Duodenal mucosa (tissue), 2 donors: ENCODE results near the gene COL1A1.

Source experiments
- H3K27ac ChIP-seq: one replicate; pipeline ENCODE4 v1.7.0; 2013; ENCODE audit warnings: low read depth, low read length
- H3K27me3 ChIP-seq, 2 donors: one replicate each; pipeline ENCODE4 v1.7.0; 2013; ENCODE audit warnings: low read length in 2 of 2, control low read depth in 1 of 2; ENCODE audit not compliant: insufficient read depth in 2 of 2, control insufficient read depth in 1 of 2
- H3K36me3 ChIP-seq, 2 donors: one replicate each; pipeline ENCODE4 v1.7.0; 2013; ENCODE audit warnings: low read length in 2 of 2, control low read depth in 1 of 2; ENCODE audit not compliant: insufficient read depth in 2 of 2, control insufficient read depth in 1 of 2
- H3K4me1 ChIP-seq, 2 donors: one replicate each; pipeline ENCODE4 v1.7.0; 2013; ENCODE audit warnings: low read length in 2 of 2, control low read depth in 1 of 2; ENCODE audit not compliant: insufficient read depth in 2 of 2, control insufficient read depth in 1 of 2
- H3K4me3 ChIP-seq, 2 donors: one replicate each; pipeline ENCODE4 v1.7.0; 2013; ENCODE audit warnings: low read length in 2 of 2, low read depth in 1 of 2
- H3K9ac ChIP-seq, 2 donors: one replicate each; pipeline ENCODE4 v1.7.0; 2013; ENCODE audit warnings: low read length in 2 of 2, low read depth in 1 of 2
- H3K9me3 ChIP-seq, 2 donors: one replicate each; pipeline ENCODE4 v1.7.0; 2013; ENCODE audit warnings: low read length in 2 of 2, control low read depth in 1 of 2; ENCODE audit not compliant: control insufficient read depth in 1 of 2

COL1A1 gene

GRCh38 chr17:50163843-50164696 lies 37.4 kb downstream of the COL1A1 start:
- Histone ChIP-seq H3K9me3 (no peaks in the 10 kb centered on the region), H3K27me3 (no peaks in the 10 kb centered on the region), H3K9ac (no peak overlapping the region), H3K27ac (no peak overlapping the region), H3K4me1 (peaks cover 9 to 14% of the 10 kb centered on the region in 2 donors), H3K4me3 (no peak overlapping the region), H3K36me3 (no peaks in the 10 kb centered on the region)

- Histone ChIP-seq H3K27ac (no peak overlapping the region), H3K36me3 (no peaks in the 10 kb centered on the region), H3K9ac (no peak overlapping the region), H3K9me3 (no peaks in the 10 kb centered on the region), H3K4me1 (peaks cover 9 to 10% of the 10 kb centered on the region in 2 donors), H3K4me3 (no peak overlapping the region), H3K27me3 (no peaks in the 10 kb centered on the region)
These were observed 38.8 kb downstream of the COL1A1 start for GRCh38 chr17:50162466-50163254.

DNA sequence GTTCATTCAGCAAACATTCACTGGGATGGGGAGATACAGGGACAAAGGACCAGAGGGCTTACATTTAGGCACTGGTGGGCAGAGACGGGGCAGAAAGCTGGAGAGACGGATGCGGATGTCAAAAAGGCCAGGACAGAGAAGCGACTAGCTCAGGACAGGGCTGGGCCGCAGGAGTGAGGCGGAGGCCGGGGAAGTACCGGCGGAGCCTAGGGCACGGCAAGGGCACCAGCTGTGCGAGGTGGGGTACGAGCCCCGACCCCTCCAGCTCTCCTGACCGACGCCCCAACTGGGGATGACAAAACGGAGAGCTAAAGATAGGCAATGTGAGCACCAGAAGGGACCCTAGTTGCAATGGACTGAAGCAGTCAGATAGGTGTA lies 39.5 kb downstream of the COL1A1 start:
- no peaks in the 10 kb centered on the region for H3K9me3 ChIP-seq
- no peaks in the 10 kb centered on the region for H3K27me3 ChIP-seq
- peak overlapping the region in 1 of 2 donors; percentile 65 for H3K9ac ChIP-seq
- peaks cover 9 to 10% of the 10 kb centered on the region in 2 donors for H3K4me1 ChIP-seq
- no peak overlapping the region for H3K27ac ChIP-seq
- peak overlapping the region; percentile 72 to 78 for H3K4me3 ChIP-seq
- H3K36me3 ChIP-seq = no peaks in the 10 kb centered on the region

DNA sequence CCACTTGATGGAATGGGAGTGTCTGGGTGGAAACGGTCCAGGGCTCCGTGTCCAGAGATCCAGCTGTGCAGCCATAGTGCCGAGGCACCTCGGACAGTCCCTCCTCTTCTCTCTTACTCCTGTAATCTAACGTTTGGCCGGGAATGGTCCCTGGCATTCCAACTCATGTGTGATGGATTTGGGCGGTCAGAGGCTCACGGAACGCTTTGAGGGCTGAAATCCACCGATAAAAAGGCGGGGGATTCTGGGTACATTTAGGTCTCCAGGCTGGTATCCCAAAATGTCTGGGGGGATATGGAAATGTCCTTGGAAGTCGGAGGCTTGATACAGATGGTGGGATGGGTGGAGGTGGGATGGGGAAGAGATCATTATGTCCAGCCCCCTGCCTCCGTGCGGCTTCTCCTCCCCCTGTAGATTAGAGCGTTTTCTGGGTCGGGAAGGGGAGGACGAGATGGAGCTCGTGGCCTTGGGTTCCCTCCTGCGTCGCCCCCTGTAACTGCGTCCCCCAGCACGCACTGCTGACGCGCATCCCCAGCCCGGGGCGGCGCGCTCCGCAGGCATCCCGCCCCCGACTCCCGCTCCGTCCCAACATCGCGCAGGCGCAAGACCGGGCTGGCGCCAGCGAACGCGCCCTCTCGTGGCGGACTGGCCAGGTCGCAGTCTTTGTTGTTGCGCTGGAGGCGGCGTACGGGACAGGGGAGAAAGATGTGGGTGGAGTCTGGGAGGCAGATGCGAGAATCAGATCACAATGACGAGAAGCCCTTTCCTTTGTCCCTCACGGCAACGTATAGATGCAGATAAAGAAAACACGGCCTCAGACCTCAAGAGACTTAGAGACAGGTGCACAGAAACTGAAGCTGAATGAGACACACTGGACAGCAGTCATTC lies 40.2 kb downstream of the COL1A1 start:
- H3K9me3 ChIP-seq = no peaks in the 10 kb centered on the region
- H3K27me3 ChIP-seq = no peaks in the 10 kb centered on the region
- H3K36me3 ChIP-seq = no peaks in the 10 kb centered on the region
- H3K27ac ChIP-seq = no peak overlapping the region
- H3K4me1 ChIP-seq = peaks cover 9 to 10% of the 10 kb centered on the region in 2 donors
- peak overlapping the region; percentile 65 to 77 for H3K9ac ChIP-seq
- peak overlapping the region; percentile 72 to 78 for H3K4me3 ChIP-seq

- no peak overlapping the region for H3K27ac ChIP-seq
- H3K4me1 ChIP-seq = peaks cover 20 to 21% of the 10 kb centered on the region in 2 donors
- H3K9ac ChIP-seq = no peak overlapping the region
- H3K36me3 ChIP-seq = no peaks in the 10 kb centered on the region
- no peak overlapping the region for H3K4me3 ChIP-seq
- no peaks in the 10 kb centered on the region for H3K27me3 ChIP-seq
- H3K9me3 ChIP-seq = no peaks in the 10 kb centered on the region
These were observed 43.5 kb downstream of the COL1A1 start for GRCh38 chr17:50157891-50158290.

DNA sequence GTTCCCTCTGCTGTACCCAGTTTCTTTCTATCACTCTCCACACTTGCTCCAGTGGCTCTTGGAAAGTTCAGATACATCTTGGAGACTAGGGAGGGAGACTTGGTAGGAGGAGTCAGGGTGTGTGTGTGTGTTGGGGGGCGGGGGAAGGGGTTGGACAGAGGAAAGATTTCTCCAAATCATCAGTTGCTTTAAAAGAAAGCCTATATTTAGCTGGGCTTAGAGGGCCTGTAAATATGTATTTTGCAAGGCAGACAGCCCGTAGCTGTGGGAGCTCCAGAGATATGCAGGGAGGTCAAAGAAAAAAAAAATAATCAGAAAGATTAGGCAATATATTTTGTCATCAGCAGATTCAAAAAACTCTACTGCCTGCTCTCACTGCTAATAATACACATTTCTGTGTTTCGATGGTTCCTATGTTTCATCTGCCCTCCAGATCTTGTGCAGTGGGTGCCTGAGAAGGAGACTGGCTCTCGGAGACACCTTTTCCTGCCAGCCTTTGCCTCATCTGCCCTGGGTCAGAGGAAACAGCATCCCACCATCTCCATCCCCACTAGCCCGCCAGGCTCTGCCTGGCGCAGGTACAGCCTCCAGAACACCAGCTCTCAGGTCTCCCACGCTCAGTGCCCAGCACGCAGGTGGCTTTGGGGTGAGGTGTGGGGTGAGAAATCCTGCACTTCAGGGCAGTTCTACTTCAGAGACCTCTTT lies 46.2 kb downstream of the COL1A1 start:
- peak overlapping the region in 1 of 2 donors; percentile 26 for H3K9ac ChIP-seq

DNA sequence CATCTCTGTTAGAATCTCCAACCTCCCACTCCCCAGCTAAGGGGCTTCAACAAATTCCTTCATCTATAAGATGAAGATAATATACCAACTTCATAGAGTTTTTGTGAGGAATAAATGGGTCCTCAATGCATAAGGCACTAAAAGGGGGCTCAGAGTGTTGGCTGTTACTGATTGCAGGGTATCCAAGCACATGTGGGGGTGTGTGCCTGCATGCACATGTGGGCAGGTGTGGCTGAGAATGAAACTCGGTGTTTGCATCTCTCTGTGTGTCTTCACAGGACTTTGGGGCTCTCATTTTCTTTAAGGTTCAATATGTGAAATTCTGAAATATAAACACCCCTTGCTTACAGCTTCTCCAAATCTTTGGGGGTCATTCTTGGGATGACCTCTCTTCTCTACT lies 46.8 kb downstream of the COL1A1 start:
- Histone ChIP-seq H3K4me1 (peaks cover 24% of the 10 kb centered on the region in 2 donors), H3K9me3 (no peaks in the 10 kb centered on the region), H3K9ac (no peak overlapping the region), H3K36me3 (no peaks in the 10 kb centered on the region), H3K4me3 (no peak overlapping the region), H3K27me3 (no peaks in the 10 kb centered on the region), H3K27ac (no peak overlapping the region)

More for the DNA sequence above, 46.2 kb downstream of the COL1A1 start:
- Histone ChIP-seq H3K27me3 (no peaks in the 10 kb centered on the region), H3K36me3 (no peaks in the 10 kb centered on the region), H3K27ac (no peak overlapping the region), H3K4me3 (no peak overlapping the region), H3K9me3 (no peaks in the 10 kb centered on the region), H3K4me1 (peaks cover 24% of the 10 kb centered on the region in 2 donors)

DNA sequence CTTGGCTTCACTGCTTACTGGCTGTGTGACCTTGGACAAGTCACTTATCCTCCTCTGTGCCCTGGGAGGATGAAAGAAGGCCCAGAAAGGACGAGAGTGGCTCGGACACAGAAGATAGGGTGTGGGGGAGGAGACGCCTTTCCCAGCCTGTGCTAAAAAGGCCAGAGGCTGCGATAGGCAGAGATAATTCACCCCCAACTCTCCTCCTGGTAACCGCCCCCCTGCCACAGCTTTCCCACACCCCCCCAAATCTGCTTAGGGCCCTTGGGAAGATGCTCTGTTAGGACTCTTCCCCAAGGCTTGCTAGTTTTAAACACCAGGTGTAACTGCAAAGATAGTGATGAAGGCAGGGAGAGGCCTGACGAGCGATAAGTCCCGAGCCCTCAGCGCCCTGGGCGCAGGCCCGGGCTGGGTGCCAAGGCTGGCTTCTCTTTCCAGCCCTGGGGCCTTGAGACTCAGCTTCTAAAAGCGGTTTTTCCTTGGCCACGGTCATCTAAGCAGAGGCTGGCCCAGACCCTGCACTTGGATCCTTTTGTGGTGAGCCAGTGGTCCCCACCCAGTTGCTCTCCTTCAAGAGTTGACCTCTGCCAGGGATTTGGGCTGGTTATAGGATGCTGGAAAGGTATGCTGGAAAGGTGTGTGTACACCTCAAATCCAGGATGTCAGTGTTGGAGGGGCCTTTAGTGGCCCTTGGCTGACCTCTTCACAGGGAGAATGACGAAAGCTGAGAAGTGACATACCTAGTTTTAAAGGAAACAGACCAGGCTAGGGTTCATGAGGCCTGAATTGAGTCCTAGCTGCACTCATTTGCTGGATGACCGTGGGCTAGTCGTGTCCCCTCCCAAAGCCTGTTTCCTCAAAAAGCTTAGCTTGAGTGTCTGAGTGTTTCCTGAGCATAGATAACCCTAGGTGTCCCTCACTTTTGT lies 47.5 kb downstream of the COL1A1 start:
- Histone ChIP-seq H3K27ac (no peak overlapping the region), H3K36me3 (no peaks in the 10 kb centered on the region), H3K4me1 (peaks cover 24% of the 10 kb centered on the region in 2 donors), H3K9ac (no peak overlapping the region), H3K27me3 (no peaks in the 10 kb centered on the region), H3K4me3 (no peak overlapping the region), H3K9me3 (no peaks in the 10 kb centered on the region)
